Measurements from ENCODE around the gene EIF5. TPM values are rescaled to one million over a fixed set of nuclear protein-coding genes. Genes with fewer than 3 reads are reported as not detected.
A peak's percentile ranks its signal among the peaks of the same experiment; 100 is the strongest.

The EIF5 gene
- total RNA-seq, 1 donor: 197 TPM

GRCh38 chr14:103392106-103392505 is 58.1 kb downstream of the EIF5 start:
- TF ChIP-seq, protein P1, sequence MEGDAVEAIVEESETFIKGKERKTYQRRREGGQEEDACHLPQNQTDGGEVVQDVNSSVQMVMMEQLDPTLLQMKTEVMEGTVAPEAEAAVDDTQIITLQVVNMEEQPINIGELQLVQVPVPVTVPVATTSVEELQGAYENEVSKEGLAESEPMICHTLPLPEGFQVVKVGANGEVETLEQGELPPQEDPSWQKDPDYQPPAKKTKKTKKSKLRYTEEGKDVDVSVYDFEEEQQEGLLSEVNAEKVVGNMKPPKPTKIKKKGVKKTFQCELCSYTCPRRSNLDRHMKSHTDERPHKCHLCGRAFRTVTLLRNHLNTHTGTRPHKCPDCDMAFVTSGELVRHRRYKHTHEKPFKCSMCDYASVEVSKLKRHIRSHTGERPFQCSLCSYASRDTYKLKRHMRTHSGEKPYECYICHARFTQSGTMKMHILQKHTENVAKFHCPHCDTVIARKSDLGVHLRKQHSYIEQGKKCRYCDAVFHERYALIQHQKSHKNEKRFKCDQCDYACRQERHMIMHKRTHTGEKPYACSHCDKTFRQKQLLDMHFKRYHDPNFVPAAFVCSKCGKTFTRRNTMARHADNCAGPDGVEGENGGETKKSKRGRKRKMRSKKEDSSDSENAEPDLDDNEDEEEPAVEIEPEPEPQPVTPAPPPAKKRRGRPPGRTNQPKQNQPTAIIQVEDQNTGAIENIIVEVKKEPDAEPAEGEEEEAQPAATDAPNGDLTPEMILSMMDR (IDR thresholded peaks at IDR 0.05; ENCODE audit: extremely low read depth, low read depth, low read length): no peak
- Histone ChIP-seq H4K20me1 (ENCODE audit: insufficient read depth, low read length) (peaks cover 87% of the 10 kb centered on the region), H3K4me2 (ENCODE audit: insufficient read depth, low read length) (no peak overlapping the region), H3K36me3 (ENCODE audit: insufficient read depth, low read length) (no peaks in the 10 kb centered on the region), H3K27me3 (ENCODE audit: insufficient read depth, low read length) (no peaks in the 10 kb centered on the region), H3K27ac (ENCODE audit: low read depth, low read length) (no peak overlapping the region), H3K4me1 (ENCODE audit: insufficient read depth, low read length) (peaks cover 40% of the 10 kb centered on the region), H3K9me3 (ENCODE audit: low read depth, low read length) (no peaks in the 10 kb centered on the region), H3K79me2 (ENCODE audit: insufficient read depth, low read length) (peaks cover 97% of the 10 kb centered on the region), H2AFZ (ENCODE audit: low read length) (no peak overlapping the region), H3K4me3 (ENCODE audit: insufficient read depth, low read length) (no peak overlapping the region)
- no peak for DNase-seq (ENCODE audit: insufficient read length, low spot score, missing footprints)

DNA sequence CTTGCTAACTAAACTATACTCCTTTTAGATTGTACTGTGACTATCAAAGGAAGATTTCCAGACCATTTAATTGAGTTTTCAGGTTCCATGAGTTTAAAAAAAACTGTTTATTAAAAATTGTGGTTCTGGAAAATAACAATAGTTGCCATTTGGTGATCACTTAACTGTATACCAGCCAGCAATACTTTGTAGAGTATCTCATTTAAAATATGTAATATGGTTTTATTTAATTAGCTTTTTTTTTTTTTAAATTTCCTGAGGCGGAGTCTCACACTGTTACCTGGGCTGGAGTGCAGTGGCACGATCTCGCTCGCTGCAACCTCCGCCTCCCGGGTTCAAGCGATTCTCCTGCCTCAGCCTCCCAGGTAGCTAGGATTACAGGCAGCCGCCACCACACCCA is 58.5 kb downstream of the EIF5 start:
- Histone ChIP-seq H2AFZ (ENCODE audit: low read length) (no peak overlapping the region), H3K79me2 (ENCODE audit: insufficient read depth, low read length) (peaks cover 96% of the 10 kb centered on the region), H3K9me3 (ENCODE audit: low read depth, low read length) (no peaks in the 10 kb centered on the region), H3K36me3 (ENCODE audit: insufficient read depth, low read length) (no peaks in the 10 kb centered on the region), H3K4me2 (ENCODE audit: insufficient read depth, low read length) (no peak overlapping the region), H3K27me3 (ENCODE audit: insufficient read depth, low read length) (no peaks in the 10 kb centered on the region), H3K4me3 (ENCODE audit: insufficient read depth, low read length) (no peak overlapping the region), H4K20me1 (ENCODE audit: insufficient read depth, low read length) (peaks cover 85% of the 10 kb centered on the region), H3K27ac (ENCODE audit: low read depth, low read length) (peak overlapping the region; percentile 51), H3K4me1 (ENCODE audit: insufficient read depth, low read length) (peaks cover 38% of the 10 kb centered on the region)
- DNase-seq (ENCODE audit: insufficient read length, low spot score, missing footprints): no peak
- TF ChIP-seq, protein P1 (IDR thresholded peaks at IDR 0.05; ENCODE audit: extremely low read depth, low read depth, low read length): no peak

- TF ChIP-seq, protein P1 (IDR thresholded peaks at IDR 0.05; ENCODE audit: extremely low read depth, low read depth, low read length): no peak
- H3K27me3 ChIP-seq (ENCODE audit: insufficient read depth, low read length): no peaks in the 10 kb centered on the region
- H3K36me3 ChIP-seq (ENCODE audit: insufficient read depth, low read length): no peaks in the 10 kb centered on the region
- peaks cover 36% of the 10 kb centered on the region for H3K4me1 ChIP-seq (ENCODE audit: insufficient read depth, low read length)
- H3K27ac ChIP-seq (ENCODE audit: low read depth, low read length): peak overlapping the region; percentile 51
- H2AFZ ChIP-seq (ENCODE audit: low read length): no peak overlapping the region
- peaks cover 85% of the 10 kb centered on the region for H4K20me1 ChIP-seq (ENCODE audit: insufficient read depth, low read length)
- H3K79me2 ChIP-seq (ENCODE audit: insufficient read depth, low read length): peaks cover 96% of the 10 kb centered on the region
- no peak overlapping the region for H3K4me2 ChIP-seq (ENCODE audit: insufficient read depth, low read length)
- no peak for DNase-seq (ENCODE audit: insufficient read length, low spot score, missing footprints)
- H3K9me3 ChIP-seq (ENCODE audit: low read depth, low read length): no peaks in the 10 kb centered on the region
- no peak overlapping the region for H3K4me3 ChIP-seq (ENCODE audit: insufficient read depth, low read length)
These were observed 59.0 kb downstream of the EIF5 start for GRCh38 chr14:103393070-103393469.

DNA sequence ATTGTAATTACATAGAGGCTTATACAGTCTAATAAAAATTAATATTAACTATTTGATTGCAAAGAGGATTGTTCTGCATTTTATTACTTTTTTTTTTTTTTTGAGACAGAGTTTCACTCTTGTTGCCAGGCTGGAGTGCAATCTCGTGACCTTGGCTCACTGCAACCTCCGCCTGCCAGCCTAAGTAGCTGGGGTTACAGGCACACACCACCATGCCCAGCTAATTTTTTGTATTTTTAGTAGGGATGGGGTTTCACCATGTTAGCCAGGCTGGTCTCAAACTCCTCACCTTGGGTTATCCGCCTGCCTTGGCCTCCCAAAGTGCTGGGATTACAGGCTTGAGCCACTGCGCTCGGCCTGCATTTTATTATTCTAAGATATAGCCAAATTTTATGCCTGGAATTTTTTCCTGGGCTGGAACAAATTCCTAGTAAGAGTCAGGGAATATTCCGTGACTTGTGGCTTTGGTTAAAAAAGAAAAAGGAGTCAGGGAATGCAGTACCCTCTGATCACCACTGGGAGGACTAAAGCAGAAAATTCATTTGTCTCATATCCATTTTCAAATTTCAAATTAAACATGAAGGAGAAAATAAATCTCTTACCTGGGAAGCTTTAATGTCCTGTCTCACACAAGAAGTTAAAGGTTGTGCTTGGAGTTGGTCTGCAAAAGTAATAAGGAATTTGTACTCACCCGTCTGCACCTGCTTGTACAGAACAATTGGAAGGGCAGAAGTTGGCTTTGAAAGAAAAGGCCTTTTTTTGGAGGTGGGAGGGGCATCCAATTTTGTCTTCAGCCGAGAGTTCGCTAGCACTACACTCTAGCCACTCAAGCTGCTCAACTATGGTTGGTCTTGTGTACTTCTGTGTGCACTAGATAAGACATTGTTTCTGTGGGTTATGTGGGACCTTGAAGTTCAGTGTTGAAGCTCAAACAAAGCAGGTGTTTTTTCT is 59.9 kb downstream of the EIF5 start:
- no peaks in the 10 kb centered on the region for H3K27me3 ChIP-seq (ENCODE audit: insufficient read depth, low read length)
- peaks cover 41% of the 10 kb centered on the region for H3K4me1 ChIP-seq (ENCODE audit: insufficient read depth, low read length)
- peak overlapping the region; percentile 32 for H3K4me2 ChIP-seq (ENCODE audit: insufficient read depth, low read length)
- H3K9me3 ChIP-seq (ENCODE audit: low read depth, low read length): no peaks in the 10 kb centered on the region
- peaks cover 96% of the 10 kb centered on the region for H3K79me2 ChIP-seq (ENCODE audit: insufficient read depth, low read length)
- peak overlapping the region; percentile 51 for H3K27ac ChIP-seq (ENCODE audit: low read depth, low read length)
- peaks cover 83% of the 10 kb centered on the region for H4K20me1 ChIP-seq (ENCODE audit: insufficient read depth, low read length)
- DNase-seq (ENCODE audit: insufficient read length, low spot score, missing footprints): no peak
- no peak overlapping the region for H3K4me3 ChIP-seq (ENCODE audit: insufficient read depth, low read length)
- no peaks in the 10 kb centered on the region for H3K36me3 ChIP-seq (ENCODE audit: insufficient read depth, low read length)
- H2AFZ ChIP-seq (ENCODE audit: low read length): no peak overlapping the region
- TF ChIP-seq, protein P1 (IDR thresholded peaks at IDR 0.05; ENCODE audit: extremely low read depth, low read depth, low read length): peak; percentile 74

All from osteoblast (primary cell).